ENCODE results near the gene SOCS3. TPM values are rescaled to one million over a fixed set of nuclear protein-coding genes. Genes with fewer than 3 reads are reported as not detected.

Gene SOCS3
- polyA plus RNA-seq, 2 of the 4 experiments (the other 2 are of a cell fraction): 13.5 to 14.7 TPM

- Histone ChIP-seq H3K4me2 (no peak overlapping the region), H3K4me3 (no peak overlapping the region), H3K4me1 (peaks cover 36% of the 10 kb centered on the region), H3K27ac (peak overlapping the region; percentile 10 to 76; a peak in 3 of 6 replicates), H3K9me3 (no peaks in the 10 kb centered on the region)
- ATAC-seq (peak in 1 of 2 experiments; percentile 7; a peak in 2 of 6 replicates), FAIRE-seq (no peak), DNase-seq (ENCODE audit: low read depth in 1 of 2, low spot score in 1 of 2) (no peak)
- POLR2A ChIA-PET: no interaction called here
- WGBS (ENCODE audit: missing lambda C conversion rate): 79% methylated on average over 9 of the region's 9 CpGs
- CTCF ChIA-PET: interaction anchor here (1.2 kb wide), 1 partner anchor 72 kb away, joined by 3 read pairs; no protein-coding TSS in a partner anchor
- TF ChIP-seq PBX3 (IDR thresholded peaks at IDR 0.05) (no peak), POLR2AphosphoS2 (conservative IDR thresholded peaks at IDR 0.05; ENCODE audit: low read length) (no peak), POLR2A (IDR thresholded peaks at IDR 0.05; ENCODE audit: low read length) (no peak), FOXS1 (CRISPR knock-in tag; IDR thresholded peaks at IDR 0.05) (no peak), ZNF302 (CRISPR knock-in tag; IDR thresholded peaks at IDR 0.05) (no peak), NR3C1 (IDR thresholded peaks at IDR 0.05) (no peak), MAX (IDR thresholded peaks at IDR 0.05) (no peak), ZFP36 (IDR thresholded peaks at IDR 0.05; ENCODE audit: borderline replicate concordance, partially characterized antibody) (no peak), ZSCAN20 (CRISPR knock-in tag; IDR thresholded peaks at IDR 0.05) (no peak), SMC3 (IDR thresholded peaks at IDR 0.05) (no peak), JUNB (IDR thresholded peaks at IDR 0.05) (no peak), TP53 (CRISPR knock-in tag; IDR thresholded peaks at IDR 0.05) (no peak), REST (IDR thresholded peaks at IDR 0.05) (no peak), RCOR1 (IDR thresholded peaks at IDR 0.05; ENCODE audit: low read depth, low read length) (no peak), JUN (IDR thresholded peaks at IDR 0.05) (no peak)
Measured at GRCh38 chr17:78322327-78322857, 37.5 kb downstream of the SOCS3 start.

GRCh38 chr17:78318843-78319242, 41.0 kb downstream of the SOCS3 start:
- POLR2A ChIA-PET: no interaction called here
- Histone ChIP-seq H3K4me2 (no peak overlapping the region), H3K4me3 (no peak overlapping the region), H3K27ac (peak overlapping the region; percentile 94 to 95; a peak in 5 of 6 replicates), H3K4me1 (peaks cover 49% of the 10 kb centered on the region), H3K9me3 (no peaks in the 10 kb centered on the region)
- CTCF ChIA-PET: interaction anchor here (0.6 to 17.0 kb wide), 10 partner anchors 9 to 1422 kb away, joined by 3 to 249 read pairs (median 4); no protein-coding TSS in a partner anchor
- DNase-seq (ENCODE audit: low read depth in 1 of 2, low spot score in 1 of 2) (no peak), ATAC-seq (no peak), FAIRE-seq (no peak)
- WGBS (ENCODE audit: missing lambda C conversion rate): 93% methylated on average over 4 of the region's 8 CpGs
- TF ChIP-seq EP300 (IDR thresholded peaks at IDR 0.05): no peak
- no peak for TF ChIP-seq SREBF2 (IDR thresholded peaks at IDR 0.05)
- no peak for TF ChIP-seq ESRRA (IDR thresholded peaks at IDR 0.05; ENCODE audit: borderline replicate concordance, low read length)
- no peak for TF ChIP-seq ATOH8 (CRISPR knock-in tag; IDR thresholded peaks at IDR 0.05; ENCODE audit: low read depth)
- no peak for TF ChIP-seq MAX (IDR thresholded peaks at IDR 0.05)
- no peak for TF ChIP-seq POLR2A (IDR thresholded peaks at IDR 0.05; ENCODE audit: low read length)
- TF ChIP-seq MAFK (IDR thresholded peaks at IDR 0.05; ENCODE audit: partially characterized antibody): no peak
- TF ChIP-seq TFCP2L1 (CRISPR knock-in tag; IDR thresholded peaks at IDR 0.05): no peak
- no peak for TF ChIP-seq FOSL2 (IDR thresholded peaks at IDR 0.05)
- no peak for TF ChIP-seq FOSL2 (CRISPR knock-in tag; IDR thresholded peaks at IDR 0.05)
- TF ChIP-seq HOXA7 (CRISPR knock-in tag; IDR thresholded peaks at IDR 0.05): no peak
- no peak for TF ChIP-seq CBX8 (IDR thresholded peaks at IDR 0.05)
- TF ChIP-seq HOXB13 (CRISPR knock-in tag; IDR thresholded peaks at IDR 0.05; ENCODE audit: low read depth): no peak
- TF ChIP-seq RNF2 (IDR thresholded peaks at IDR 0.05; ENCODE audit: borderline replicate concordance, low read depth): no peak
- TF ChIP-seq JUNB (IDR thresholded peaks at IDR 0.05): no peak
- TF ChIP-seq GATA3 (IDR thresholded peaks at IDR 0.05; ENCODE audit: borderline replicate concordance): no peak
- no peak for TF ChIP-seq RFX5 (IDR thresholded peaks at IDR 0.05)
- TF ChIP-seq EHF (CRISPR knock-in tag; IDR thresholded peaks at IDR 0.05): no peak
- TF ChIP-seq RAD21 (conservative IDR thresholded peaks at IDR 0.05 in 1 of 2, IDR thresholded peaks at IDR 0.05 in 1 of 2): no peak

All from A549 (cell line).